HG02571 (cell line): ENCODE results near the gene DCAF11.

Experiments used
- ATAC-seq: cut with Tn5 transposase; IDR thresholded peaks from one replicate; pipeline ENCODE4 v1.9.1; 2021; ENCODE audit warnings: mild to moderate bottlenecking, moderate library complexity; ENCODE audit not compliant: unreplicated experiment

Gene DCAF11

GRCh38 chr14:24136684-24137528 lies 22.3 kb downstream of the DCAF11 start:
- ATAC-seq = no peak

- ATAC-seq = no peak
Observed at GRCh38 chr14:24137529-24138395, 23.2 kb downstream of the DCAF11 start.

- no peak for ATAC-seq
Observed at GRCh38 chr14:24138396-24139271, 24.1 kb downstream of the DCAF11 start.

GRCh38 chr14:24139272-24139934 lies 24.8 kb downstream of the DCAF11 start:
- ATAC-seq = no peak

- ATAC-seq = peak; percentile 81
Observed at GRCh38 chr14:24141097-24141880, 26.7 kb downstream of the DCAF11 start, which contains the start of gene EMC9. EMC9 (minus strand) TSS chr14:24141591; CDS start chr14:24141304, 287 bp downstream.

- no peak for ATAC-seq
Observed at GRCh38 chr14:24143511-24143910, 28.9 kb downstream of the DCAF11 start.

GRCh38 chr14:24144451-24144850 lies 29.9 kb downstream of the DCAF11 start:
- no peak for ATAC-seq

- ATAC-seq = no peak
Observed at GRCh38 chr14:24145219-24145618, 30.6 kb downstream of the DCAF11 start.

- ATAC-seq = no peak
Observed at GRCh38 chr14:24145690-24146452, 31.3 kb downstream of the DCAF11 start.

GRCh38 chr14:24146453-24146977 lies 31.9 kb downstream of the DCAF11 start, which contains the start of gene PSME2:
PSME2 (minus strand) TSS chr14:24146610; CDS start chr14:24146581, 29 bp downstream.
- peak; percentile 66 for ATAC-seq

- peak; percentile 74 for ATAC-seq
Observed at GRCh38 chr14:24146978-24147760, 32.6 kb downstream of the DCAF11 start, which contains the start of gene RNF31. RNF31 (plus strand) TSS chr14:24147498; CDS start chr14:24147699, 201 bp downstream.

- ATAC-seq = no peak
Observed at GRCh38 chr14:24147761-24148428, 33.3 kb downstream of the DCAF11 start.

- no peak for ATAC-seq
Observed at GRCh38 chr14:24149302-24149969, 34.9 kb downstream of the DCAF11 start.

- no peak for ATAC-seq
Observed at GRCh38 chr14:24150061-24150460, 35.5 kb downstream of the DCAF11 start.

- no peak for ATAC-seq
Observed at GRCh38 chr14:24150567-24150966, 36.0 kb downstream of the DCAF11 start.

GRCh38 chr14:24150993-24151392 lies 36.4 kb downstream of the DCAF11 start:
- no peak for ATAC-seq
